Measurements from ENCODE around the gene SLC9A9.

The SLC9A9 gene

DNA sequence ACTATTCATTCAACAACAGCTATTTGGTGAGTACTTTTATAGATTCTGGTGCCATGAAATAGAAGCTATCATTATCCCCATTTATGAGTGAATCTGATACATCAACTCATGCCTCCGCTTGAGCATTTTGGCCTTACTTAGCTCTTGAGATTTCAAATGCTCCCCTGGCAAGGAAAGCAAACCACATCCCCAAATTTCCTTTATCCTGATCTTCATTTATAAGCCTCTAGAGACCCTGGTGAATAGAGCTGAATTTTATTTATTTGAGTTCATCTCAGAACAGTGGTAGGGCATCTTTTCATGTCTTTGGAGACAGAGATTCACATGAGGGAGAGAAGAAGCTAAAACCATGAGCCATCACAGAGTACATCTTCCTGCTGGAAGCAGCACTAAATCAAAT, 317.2 kb downstream of the SLC9A9 start:
- Histone ChIP-seq H3K4me1 (ENCODE audit: low read length) (peaks cover 78% of the 10 kb centered on the region), H3K4me3 (ENCODE audit: low read length) (no peak overlapping the region), H4K20me1 (ENCODE audit: insufficient read depth, low read length) (no peaks in the 10 kb centered on the region), H3K4me2 (ENCODE audit: low read length) (no peak overlapping the region), H3K27me3 (ENCODE audit: low read depth, low read length) (no peaks in the 10 kb centered on the region), H3K9ac (ENCODE audit: low read length) (no peak overlapping the region), H3K79me2 (ENCODE audit: low read length) (no peaks in the 10 kb centered on the region), H3K36me3 (replicated peaks; ENCODE audit: low read depth, low read length) (peaks cover 8% of the 10 kb centered on the region), H3K27ac (ENCODE audit: low read length) (no peak overlapping the region), H2AFZ (ENCODE audit: low read depth, low read length) (no peak overlapping the region), H3K9me3 (ENCODE audit: insufficient read depth, low read length) (no peaks in the 10 kb centered on the region)
- TF ChIP-seq CTCF (IDR thresholded peaks at IDR 0.05; ENCODE audit: low read depth, low read length) (no peak), EZH2phosphoT487 (IDR thresholded peaks at IDR 0.05; ENCODE audit: low read depth) (no peak)

DNA sequence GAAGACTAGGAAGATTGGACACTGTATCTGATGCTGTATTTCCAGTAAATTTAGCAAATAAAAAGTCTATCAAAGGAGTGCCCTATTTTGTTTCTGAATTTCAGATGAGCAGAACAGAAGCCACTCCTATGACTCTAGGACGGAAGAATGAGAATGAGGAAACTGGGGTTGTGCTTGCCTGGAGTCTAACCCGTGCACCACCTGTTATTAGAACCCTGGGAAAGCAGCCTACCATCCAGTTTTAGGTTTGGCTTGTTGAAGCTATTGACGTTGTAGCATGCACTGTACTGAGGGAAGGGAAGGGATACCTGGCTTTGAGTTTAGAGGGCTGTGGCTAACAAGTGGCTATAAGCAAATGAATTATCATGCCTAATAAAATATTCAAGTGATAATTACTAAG, 318.5 kb downstream of the SLC9A9 start:
- Histone ChIP-seq H3K36me3 (replicated peaks; ENCODE audit: low read depth, low read length) (peaks cover 7% of the 10 kb centered on the region), H3K4me3 (ENCODE audit: low read length) (no peak overlapping the region), H3K27ac (ENCODE audit: low read length) (peak overlapping the region; percentile 19; the same call in 1 of the 2 replicates), H3K9me3 (ENCODE audit: insufficient read depth, low read length) (no peaks in the 10 kb centered on the region), H2AFZ (ENCODE audit: low read depth, low read length) (no peak overlapping the region), H4K20me1 (ENCODE audit: insufficient read depth, low read length) (no peaks in the 10 kb centered on the region), H3K27me3 (ENCODE audit: low read depth, low read length) (no peaks in the 10 kb centered on the region), H3K4me2 (ENCODE audit: low read length) (peak overlapping the region; percentile 77), H3K79me2 (ENCODE audit: low read length) (no peaks in the 10 kb centered on the region), H3K9ac (ENCODE audit: low read length) (no peak overlapping the region), H3K4me1 (ENCODE audit: low read length) (peaks cover 72% of the 10 kb centered on the region)
- TF ChIP-seq EZH2phosphoT487 (IDR thresholded peaks at IDR 0.05; ENCODE audit: low read depth) (no peak), CTCF (IDR thresholded peaks at IDR 0.05; ENCODE audit: low read depth, low read length) (no peak)

- no peaks in the 10 kb centered on the region for H3K9me3 ChIP-seq (ENCODE audit: insufficient read depth, low read length)
- H4K20me1 ChIP-seq (ENCODE audit: insufficient read depth, low read length): no peaks in the 10 kb centered on the region
- TF ChIP-seq CTCF (IDR thresholded peaks at IDR 0.05; ENCODE audit: low read depth, low read length) (no peak), EZH2phosphoT487 (IDR thresholded peaks at IDR 0.05; ENCODE audit: low read depth) (no peak)
- peak overlapping the region; percentile 46 for H3K9ac ChIP-seq (ENCODE audit: low read length)
- peak overlapping the region; percentile 77 for H3K4me2 ChIP-seq (ENCODE audit: low read length)
- H3K4me3 ChIP-seq (ENCODE audit: low read length): peak overlapping the region; percentile 42
- H2AFZ ChIP-seq (ENCODE audit: low read depth, low read length): peak overlapping the region; percentile 3; the same call in 1 of the 2 replicates
- H3K4me1 ChIP-seq (ENCODE audit: low read length): peaks cover 65% of the 10 kb centered on the region
- H3K27ac ChIP-seq (ENCODE audit: low read length): peak overlapping the region; percentile 72
- no peaks in the 10 kb centered on the region for H3K27me3 ChIP-seq (ENCODE audit: low read depth, low read length)
- H3K36me3 ChIP-seq (replicated peaks; ENCODE audit: low read depth, low read length): peaks cover 4% of the 10 kb centered on the region
- no peaks in the 10 kb centered on the region for H3K79me2 ChIP-seq (ENCODE audit: low read length)
These were observed 319.2 kb downstream of the SLC9A9 start for GRCh38 chr3:143529018-143529478.

- Histone ChIP-seq H3K27ac (ENCODE audit: low read length) (no peak overlapping the region), H3K4me1 (ENCODE audit: low read length) (peaks cover 50% of the 10 kb centered on the region), H3K36me3 (replicated peaks; ENCODE audit: low read depth, low read length) (peaks cover 4% of the 10 kb centered on the region), H4K20me1 (ENCODE audit: insufficient read depth, low read length) (no peaks in the 10 kb centered on the region), H3K9ac (ENCODE audit: low read length) (no peak overlapping the region), H3K79me2 (ENCODE audit: low read length) (no peaks in the 10 kb centered on the region), H3K4me2 (ENCODE audit: low read length) (no peak overlapping the region), H2AFZ (ENCODE audit: low read depth, low read length) (no peak overlapping the region), H3K27me3 (ENCODE audit: low read depth, low read length) (no peaks in the 10 kb centered on the region), H3K4me3 (ENCODE audit: low read length) (no peak overlapping the region), H3K9me3 (ENCODE audit: insufficient read depth, low read length) (no peaks in the 10 kb centered on the region)
- no peak for TF ChIP-seq CTCF (IDR thresholded peaks at IDR 0.05; ENCODE audit: low read depth, low read length)
- TF ChIP-seq EZH2phosphoT487 (IDR thresholded peaks at IDR 0.05; ENCODE audit: low read depth): no peak
These were observed 322.2 kb downstream of the SLC9A9 start for GRCh38 chr3:143526011-143526545.
